Memory B cell (primary cell): ENCODE data around the gene HACL1.

Experiments used
- ATAC-seq: fragments of 150-1000 bp; cut with Tn5 transposase; 2 replicates; pipeline ENCODE4 v1.10.0; 2021; ENCODE audit warnings: low read depth, mild to moderate bottlenecking, moderate library complexity
- DNase-seq, 2 donors: peaks; one replicate each; pipeline ENCODE4 v3.0.0; 2022; ENCODE audit warnings: low spot score in 2 of 2
- H3K27ac Mint-ChIP-seq: one replicate; pipeline ENCODE4 v1.8.0; 2022; ENCODE audit warnings: mild to moderate bottlenecking, moderate library complexity, mixed read lengths
- H3K27me3 Mint-ChIP-seq: one replicate; pipeline ENCODE4 v1.8.0; 2022; ENCODE audit warnings: mixed read lengths
- H3K36me3 Mint-ChIP-seq: one replicate; pipeline ENCODE4 v1.8.0; 2022; ENCODE audit warnings: mild to moderate bottlenecking, mixed read lengths
- H3K4me1 Mint-ChIP-seq: one replicate; pipeline ENCODE4 v1.8.0; 2022; ENCODE audit warnings: mixed read lengths
- H3K4me3 Mint-ChIP-seq: one replicate; pipeline ENCODE4 v1.8.0; 2022; ENCODE audit warnings: mild to moderate bottlenecking, moderate library complexity, mixed read lengths
- H3K9me3 Mint-ChIP-seq: one replicate; pipeline ENCODE4 v1.8.0; 2022; ENCODE audit warnings: mixed read lengths

The HACL1 gene

DNA sequence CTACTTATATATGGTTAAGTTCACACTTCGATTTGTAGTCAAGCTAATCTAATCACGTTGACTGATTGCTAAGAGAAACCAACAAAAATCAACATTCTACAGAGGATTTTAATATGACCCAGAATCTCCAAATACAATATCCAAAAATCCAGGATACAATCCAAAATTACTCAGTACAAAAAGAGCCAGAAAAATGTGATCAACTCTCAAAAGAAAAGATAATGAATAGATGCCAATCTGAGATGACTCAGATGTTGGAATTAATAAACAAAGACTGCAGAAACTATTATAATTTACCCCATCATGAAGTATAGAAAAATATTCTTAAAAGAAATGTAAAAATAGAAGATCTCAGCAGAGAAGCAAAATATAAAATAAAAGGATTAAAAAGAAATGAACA is 22.3 kb downstream of the HACL1 start:
- no peaks in the 10 kb centered on the region for H3K9me3 Mint-ChIP-seq
- peaks cover 23% of the 10 kb centered on the region for H3K36me3 Mint-ChIP-seq
- no peaks in the 10 kb centered on the region for H3K27me3 Mint-ChIP-seq
- peak overlapping the region; percentile 38 for H3K27ac Mint-ChIP-seq
- ATAC-seq (no peak), DNase-seq (no peak)
- no peak overlapping the region for H3K4me3 Mint-ChIP-seq
- H3K4me1 Mint-ChIP-seq = peaks cover 6% of the 10 kb centered on the region

DNA sequence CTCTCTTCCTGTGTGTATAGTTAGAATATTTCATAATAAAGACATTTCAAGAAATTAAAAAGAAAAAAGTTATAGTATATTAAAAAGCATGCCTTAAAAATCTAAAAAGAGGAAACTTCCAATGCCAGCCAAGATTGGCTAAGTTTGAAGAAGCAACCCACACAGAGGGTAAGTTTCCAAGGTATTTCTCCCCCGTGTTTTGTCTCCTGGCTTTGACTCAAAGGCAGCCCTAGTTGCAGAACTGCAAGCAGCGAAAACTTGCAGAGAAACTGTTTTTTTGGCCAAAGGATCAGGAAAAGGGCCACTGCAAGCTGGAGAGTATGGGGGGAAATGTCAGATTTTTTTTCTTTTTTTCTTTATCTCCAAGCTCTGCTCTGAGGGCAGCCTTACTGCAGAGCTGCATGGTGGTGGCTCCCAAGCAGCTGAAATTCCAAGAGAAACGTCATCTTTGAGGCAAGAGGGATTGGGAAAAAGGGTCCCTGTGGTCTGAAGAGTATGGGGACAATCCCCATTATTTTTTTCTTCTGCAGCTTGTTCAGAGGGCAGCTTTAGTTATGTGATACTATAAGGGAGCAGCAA is 23.0 kb downstream of the HACL1 start:
- H3K27me3 Mint-ChIP-seq = no peaks in the 10 kb centered on the region
- peaks cover 6% of the 10 kb centered on the region for H3K4me1 Mint-ChIP-seq
- peak overlapping the region; percentile 38 for H3K27ac Mint-ChIP-seq
- no peak overlapping the region for H3K4me3 Mint-ChIP-seq
- H3K36me3 Mint-ChIP-seq = peaks cover 26% of the 10 kb centered on the region
- no peak for DNase-seq
- no peak for ATAC-seq
- H3K9me3 Mint-ChIP-seq = no peaks in the 10 kb centered on the region

DNA sequence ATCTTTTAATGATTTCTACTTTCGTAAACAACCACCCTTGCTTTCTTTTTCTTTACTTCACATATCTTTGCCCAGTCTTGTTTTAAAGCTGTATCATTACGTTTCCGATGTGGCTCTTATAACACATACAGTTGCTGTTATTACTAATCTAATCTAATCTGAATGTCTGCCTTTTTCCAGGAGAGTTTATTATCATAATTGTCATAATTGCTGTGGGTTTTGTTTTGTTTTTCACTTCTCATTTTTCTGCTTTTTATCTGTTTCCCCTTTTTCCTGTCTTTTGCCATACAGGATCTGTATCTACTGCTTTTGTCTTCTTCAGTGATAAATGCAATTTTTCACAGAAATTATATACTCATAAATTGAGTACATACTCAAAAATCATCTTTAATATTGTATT is 24.9 kb downstream of the HACL1 start:
- Mint-ChIP-seq H3K9me3 (no peaks in the 10 kb centered on the region), H3K36me3 (peaks cover 22% of the 10 kb centered on the region), H3K4me1 (peaks cover 6% of the 10 kb centered on the region), H3K4me3 (no peak overlapping the region), H3K27me3 (no peaks in the 10 kb centered on the region), H3K27ac (peak overlapping the region; percentile 12)
- DNase-seq = no peak
- ATAC-seq = peak; percentile 29

GRCh38 chr3:15575446-15575845 is 25.9 kb downstream of the HACL1 start:
- Mint-ChIP-seq H3K4me3 (no peak overlapping the region), H3K4me1 (peaks cover 6% of the 10 kb centered on the region), H3K27ac (no peak overlapping the region), H3K36me3 (peaks cover 23% of the 10 kb centered on the region), H3K27me3 (no peaks in the 10 kb centered on the region), H3K9me3 (no peaks in the 10 kb centered on the region)
- no peak for DNase-seq
- no peak for ATAC-seq

DNA sequence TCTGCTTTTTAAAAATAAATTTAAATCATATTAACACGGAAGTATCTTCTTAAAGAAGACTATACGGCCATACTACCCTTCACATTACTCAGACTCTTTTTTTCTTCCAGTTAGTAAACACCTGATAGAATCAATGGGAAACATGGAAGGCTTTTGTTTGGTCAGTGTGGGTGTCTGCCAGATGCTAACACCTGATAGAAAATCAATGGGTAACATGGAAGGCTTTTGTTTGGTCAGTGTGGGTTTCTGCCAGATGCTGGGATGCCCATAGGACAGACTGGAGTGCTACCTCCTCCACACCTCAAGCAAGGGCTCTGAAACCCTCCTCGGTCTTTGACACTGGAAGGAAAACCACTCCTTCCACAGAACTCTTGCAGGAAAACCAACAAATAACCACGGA is 29.2 kb downstream of the HACL1 start:
- peaks cover 24% of the 10 kb centered on the region for H3K36me3 Mint-ChIP-seq
- no peak overlapping the region for H3K4me3 Mint-ChIP-seq
- no peaks in the 10 kb centered on the region for H3K9me3 Mint-ChIP-seq
- H3K27me3 Mint-ChIP-seq = no peaks in the 10 kb centered on the region
- DNase-seq (no peak), ATAC-seq (no peak)
- no peak overlapping the region for H3K27ac Mint-ChIP-seq
- H3K4me1 Mint-ChIP-seq = peaks cover 4% of the 10 kb centered on the region

DNA sequence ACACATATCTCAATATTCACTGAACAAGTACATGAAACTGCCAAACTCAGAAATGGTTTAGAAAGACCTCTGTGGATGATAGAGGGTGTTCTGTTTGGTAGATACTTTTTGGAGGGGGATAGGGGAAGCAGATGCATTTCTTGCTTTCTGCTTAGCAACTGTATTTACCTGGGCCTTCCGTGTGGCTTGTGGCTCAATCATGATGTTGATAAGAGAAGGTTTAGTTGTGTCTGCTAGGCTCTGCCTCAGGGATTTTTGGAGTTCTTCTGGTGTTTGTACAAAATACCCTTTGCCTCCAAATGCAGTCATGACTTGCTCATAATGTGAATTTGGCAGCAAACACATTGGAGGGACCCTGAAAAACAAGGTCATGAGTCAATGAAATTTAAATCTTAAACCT is 38.2 kb downstream of the HACL1 start:
- H3K4me1 Mint-ChIP-seq = no peaks in the 10 kb centered on the region
- DNase-seq (no peak), ATAC-seq (no peak)
- no peaks in the 10 kb centered on the region for H3K9me3 Mint-ChIP-seq
- H3K4me3 Mint-ChIP-seq = no peak overlapping the region
- H3K36me3 Mint-ChIP-seq = peaks cover 26% of the 10 kb centered on the region
- H3K27me3 Mint-ChIP-seq = no peaks in the 10 kb centered on the region
- peak overlapping the region; percentile 9 for H3K27ac Mint-ChIP-seq

GRCh38 chr3:15562560-15562959 is 38.8 kb downstream of the HACL1 start:
- DNase-seq (no peak), ATAC-seq (no peak)
- no peaks in the 10 kb centered on the region for H3K27me3 Mint-ChIP-seq
- H3K27ac Mint-ChIP-seq = no peak overlapping the region
- H3K36me3 Mint-ChIP-seq = peaks cover 22% of the 10 kb centered on the region
- no peaks in the 10 kb centered on the region for H3K9me3 Mint-ChIP-seq
- no peak overlapping the region for H3K4me3 Mint-ChIP-seq
- H3K4me1 Mint-ChIP-seq = no peaks in the 10 kb centered on the region

DNA sequence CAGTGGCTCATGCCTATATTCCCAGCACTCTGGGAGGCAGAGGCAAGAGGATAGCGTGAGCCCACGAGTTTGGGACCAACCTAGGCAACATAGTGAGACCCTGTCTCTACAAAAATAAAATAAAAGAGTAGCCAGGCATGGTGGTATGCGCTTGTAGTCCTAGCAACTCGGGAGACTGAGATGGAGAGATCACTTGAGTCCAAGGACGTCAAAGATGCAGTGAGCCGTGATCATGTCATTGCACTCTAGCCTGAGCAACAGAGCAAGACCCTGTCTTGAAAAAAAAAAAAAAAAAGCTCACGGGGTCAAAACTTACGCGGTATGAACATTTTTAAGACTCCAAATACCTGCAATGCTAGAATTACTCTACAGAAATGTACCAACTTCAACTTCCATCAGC is 42.8 kb downstream of the HACL1 start:
- ATAC-seq = no peak
- Mint-ChIP-seq H3K27me3 (no peaks in the 10 kb centered on the region), H3K4me3 (no peak overlapping the region), H3K9me3 (no peaks in the 10 kb centered on the region), H3K27ac (no peak overlapping the region), H3K4me1 (peaks cover 12% of the 10 kb centered on the region), H3K36me3 (peaks cover 13% of the 10 kb centered on the region)
- no peak for DNase-seq

DNA sequence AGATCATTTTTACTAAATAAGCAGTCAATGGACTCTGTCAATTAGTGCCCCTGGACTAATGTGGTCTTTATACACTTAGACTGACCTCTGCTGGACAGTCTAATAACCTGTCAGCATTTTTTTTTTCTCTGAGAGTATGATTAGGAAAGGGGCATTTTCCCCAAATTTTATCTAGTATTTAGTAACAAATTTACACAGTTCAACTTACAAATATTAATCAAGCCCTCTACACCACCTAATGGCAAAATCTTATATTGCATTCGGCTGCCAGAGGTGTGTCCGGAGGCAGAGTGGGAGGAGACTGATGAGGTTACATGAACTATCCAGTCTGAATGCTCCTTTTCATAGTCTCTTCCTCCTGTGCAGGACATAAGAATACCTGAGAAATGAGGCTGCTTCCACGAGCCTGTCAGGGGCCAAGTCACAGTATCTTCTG is 43.8 kb downstream of the HACL1 start:
- H3K27me3 Mint-ChIP-seq = no peaks in the 10 kb centered on the region
- H3K4me3 Mint-ChIP-seq = no peak overlapping the region
- H3K4me1 Mint-ChIP-seq = peaks cover 12% of the 10 kb centered on the region
- peaks cover 6% of the 10 kb centered on the region for H3K36me3 Mint-ChIP-seq
- H3K9me3 Mint-ChIP-seq = no peaks in the 10 kb centered on the region
- ATAC-seq (peak; percentile 40), DNase-seq (peak; percentile 50 to 72)
- no peak overlapping the region for H3K27ac Mint-ChIP-seq

GRCh38 chr3:15556512-15556911 is 44.9 kb downstream of the HACL1 start:
- Mint-ChIP-seq H3K4me3 (peak overlapping the region; percentile 63), H3K4me1 (peaks cover 12% of the 10 kb centered on the region), H3K27ac (peak overlapping the region; percentile 89), H3K36me3 (peaks cover 5% of the 10 kb centered on the region), H3K9me3 (no peaks in the 10 kb centered on the region), H3K27me3 (no peaks in the 10 kb centered on the region)
- ATAC-seq = peak; percentile 92
- DNase-seq = peak; percentile 30 to 59

DNA sequence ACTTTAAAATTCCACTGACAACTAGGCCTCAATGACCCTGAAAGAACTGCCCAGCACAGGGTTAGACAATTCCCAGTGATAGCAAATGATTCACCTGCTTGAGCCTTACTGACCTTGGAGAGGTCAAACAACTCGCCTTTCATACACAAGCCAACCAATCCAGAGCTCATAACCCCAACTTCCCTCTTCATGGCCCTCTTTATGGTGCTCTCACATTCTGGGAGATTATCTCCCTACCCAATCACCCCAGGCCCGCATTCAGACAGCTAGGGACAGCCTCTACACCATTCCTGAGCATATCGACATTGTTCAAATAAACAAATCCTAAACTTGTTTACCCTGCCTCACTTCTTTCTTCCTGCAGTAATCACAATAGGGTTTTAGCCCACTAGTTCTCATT is 47.6 kb downstream of the HACL1 start:
- Mint-ChIP-seq H3K4me1 (peaks cover 12% of the 10 kb centered on the region), H3K4me3 (no peak overlapping the region), H3K27ac (no peak overlapping the region), H3K9me3 (no peaks in the 10 kb centered on the region), H3K36me3 (peaks cover 10% of the 10 kb centered on the region), H3K27me3 (no peaks in the 10 kb centered on the region)
- no peak for ATAC-seq
- no peak for DNase-seq

GRCh38 chr3:15551902-15552301 is 49.5 kb downstream of the HACL1 start:
- Mint-ChIP-seq H3K27me3 (no peaks in the 10 kb centered on the region), H3K4me1 (peaks cover 12% of the 10 kb centered on the region), H3K4me3 (no peak overlapping the region), H3K9me3 (peaks cover under 1% of the 10 kb centered on the region), H3K27ac (no peak overlapping the region), H3K36me3 (peaks cover 10% of the 10 kb centered on the region)
- ATAC-seq = no peak
- DNase-seq = no peak

GRCh38 chr3:15549846-15550245 is 51.5 kb downstream of the HACL1 start:
- no peak for ATAC-seq
- Mint-ChIP-seq H3K27ac (no peak overlapping the region), H3K27me3 (no peaks in the 10 kb centered on the region), H3K4me1 (peaks cover under 1% of the 10 kb centered on the region), H3K4me3 (no peak overlapping the region), H3K36me3 (peaks cover 13% of the 10 kb centered on the region), H3K9me3 (peaks cover 8% of the 10 kb centered on the region)
- DNase-seq = no peak

GRCh38 chr3:15542614-15543013 is 58.8 kb downstream of the HACL1 start:
- Mint-ChIP-seq H3K36me3 (peaks cover 3% of the 10 kb centered on the region), H3K4me1 (no peaks in the 10 kb centered on the region), H3K27ac (no peak overlapping the region), H3K27me3 (no peaks in the 10 kb centered on the region), H3K4me3 (no peak overlapping the region), H3K9me3 (peaks cover 8% of the 10 kb centered on the region)
- ATAC-seq = no peak
- no peak for DNase-seq

GRCh38 chr3:15541371-15541770 is 60.0 kb downstream of the HACL1 start:
- H3K27me3 Mint-ChIP-seq = no peaks in the 10 kb centered on the region

More at GRCh38 chr3:15541371-15541770, 60.0 kb downstream of the HACL1 start:
- no peak for ATAC-seq
- Mint-ChIP-seq H3K36me3 (no peaks in the 10 kb centered on the region), H3K9me3 (peaks cover 4% of the 10 kb centered on the region), H3K4me1 (peaks cover 3% of the 10 kb centered on the region), H3K4me3 (no peak overlapping the region), H3K27ac (no peak overlapping the region)
- DNase-seq = no peak
